HG03442 (cell line): ENCODE results near the gene ERBB4.
"Not testable (repeated sequence)": the region's sequence is repeated elsewhere in the genome, so short reads cannot be mapped to it uniquely, and the experiment has no call there.

Experiments used
- ATAC-seq: cut with Tn5 transposase; IDR thresholded peaks from one replicate; pipeline ENCODE4 v1.9.1; 2021; ENCODE audit warnings: mild to moderate bottlenecking, moderate library complexity; ENCODE audit not compliant: unreplicated experiment

Gene ERBB4

GRCh38 chr2:212228743-212229171 lies 309.8 kb downstream of the ERBB4 start:
- no peak for ATAC-seq

DNA sequence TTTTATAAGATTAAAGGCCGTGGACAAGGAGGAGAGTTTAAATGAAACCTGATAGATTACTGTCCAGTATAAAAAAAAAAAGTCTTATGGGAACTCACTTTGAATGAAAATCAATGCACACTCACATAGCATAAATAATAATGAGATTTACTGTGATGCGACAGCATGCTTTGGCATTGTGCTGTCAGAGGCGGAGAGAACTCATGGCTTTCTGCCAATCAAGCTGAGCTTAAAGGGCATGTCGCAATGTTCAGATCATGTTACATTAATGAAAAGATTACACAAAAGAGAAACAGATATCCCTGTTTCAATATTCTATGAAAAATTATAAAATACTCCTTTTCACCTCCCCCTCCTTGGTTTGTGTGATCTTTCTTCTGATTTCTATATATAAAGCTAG lies 310.8 kb downstream of the ERBB4 start:
- no peak for ATAC-seq

GRCh38 chr2:212226114-212226513 lies 312.5 kb downstream of the ERBB4 start:
- no peak for ATAC-seq

- no peak for ATAC-seq
Measured at GRCh38 chr2:212223696-212224095, 314.9 kb downstream of the ERBB4 start.

GRCh38 chr2:212213191-212213590 lies 325.4 kb downstream of the ERBB4 start:
- ATAC-seq, result peak; percentile 61

DNA sequence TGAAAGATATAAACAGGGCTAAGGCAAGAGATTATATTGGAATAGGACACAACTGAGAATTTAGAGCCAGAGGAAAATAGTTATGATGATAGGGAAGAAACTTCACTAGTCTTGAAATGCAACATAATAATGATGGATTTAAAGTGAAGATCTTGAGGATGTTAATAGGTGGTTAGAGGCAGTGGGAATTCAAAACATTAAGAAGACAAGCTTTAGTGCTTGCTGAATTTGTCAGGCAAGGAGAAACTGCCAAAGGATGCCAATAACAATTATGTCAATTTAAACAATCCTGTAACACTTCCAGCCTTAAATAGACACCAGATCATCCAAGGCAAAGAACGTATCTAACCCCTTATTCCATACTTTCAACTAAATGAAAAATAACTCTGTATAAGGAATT lies 330.1 kb downstream of the ERBB4 start:
- ATAC-seq, result no peak

DNA sequence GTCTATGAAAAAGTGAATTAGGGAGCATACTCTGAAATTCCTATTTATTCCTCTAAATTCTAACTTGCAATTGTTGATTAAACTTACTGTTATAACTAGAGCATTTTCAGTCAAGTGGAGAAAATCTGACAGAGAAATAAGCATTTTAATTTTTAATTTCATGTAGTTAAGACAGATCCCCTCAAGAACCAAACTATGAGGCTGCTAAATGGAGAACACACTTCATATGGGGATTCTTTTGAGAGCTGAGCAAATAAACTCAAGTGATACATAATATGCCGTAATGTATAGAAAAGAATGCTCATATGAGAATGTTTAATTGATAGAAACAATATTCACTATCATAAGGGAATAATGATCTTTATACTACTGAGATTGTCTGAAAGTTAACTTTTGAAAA lies 340.8 kb downstream of the ERBB4 start:
- ATAC-seq, result no peak

- ATAC-seq, result no peak
Measured at GRCh38 chr2:212195626-212196025, 343.0 kb downstream of the ERBB4 start.

DNA sequence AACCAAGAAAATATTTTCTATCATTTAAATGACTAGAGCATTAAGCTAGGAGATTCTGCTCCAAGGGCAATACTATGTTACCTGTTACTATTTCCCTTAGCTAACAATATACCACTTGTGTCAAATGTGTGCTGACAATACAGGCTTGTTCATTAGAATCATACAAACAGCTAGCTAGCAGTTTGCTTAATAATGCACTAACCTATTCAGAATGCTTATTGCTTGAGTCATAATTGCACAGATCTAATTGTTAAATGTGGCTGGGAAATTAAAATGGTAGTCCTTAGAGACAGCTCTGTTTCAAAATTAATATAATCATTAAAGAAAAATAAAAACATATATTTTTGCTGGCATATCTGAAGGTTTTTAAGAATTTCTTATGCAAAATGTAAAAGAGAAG lies 344.2 kb downstream of the ERBB4 start:
- ATAC-seq, result no peak

- no peak for ATAC-seq
Measured at GRCh38 chr2:212193803-212194202, 344.8 kb downstream of the ERBB4 start.

DNA sequence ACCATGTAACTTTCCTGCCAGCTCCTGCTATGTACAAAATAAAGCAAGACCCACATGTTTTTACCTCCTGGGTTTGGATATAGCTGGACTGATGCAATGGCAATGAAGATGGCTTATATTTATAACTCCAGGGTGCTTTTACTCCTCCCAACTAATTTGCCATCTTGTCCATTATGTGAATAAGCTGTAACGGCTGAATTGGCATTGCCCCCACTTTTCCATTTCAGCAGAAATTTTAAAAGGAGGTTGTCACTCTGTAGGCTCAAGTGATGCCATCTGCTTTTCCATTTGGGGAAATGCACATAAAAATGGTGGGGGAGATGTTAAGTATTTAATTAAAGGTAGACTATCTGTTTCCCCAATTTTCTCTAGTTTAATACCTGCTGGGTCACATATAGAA lies 345.5 kb downstream of the ERBB4 start:
- ATAC-seq, result no peak

DNA sequence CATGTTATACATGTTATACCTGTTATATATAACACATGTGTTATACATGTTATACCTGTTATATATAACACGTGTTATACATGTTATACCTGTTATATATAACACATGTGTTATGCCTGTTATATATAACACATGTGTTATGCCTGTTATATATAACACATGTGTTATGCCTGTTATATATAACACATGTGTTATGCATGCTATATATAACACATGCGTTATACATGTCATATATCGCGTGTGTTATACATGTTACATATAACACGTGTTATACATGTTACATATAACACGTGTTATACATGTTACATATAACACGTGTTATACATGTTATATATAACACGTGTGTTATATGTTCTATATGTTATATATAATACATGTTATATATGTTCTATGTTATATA lies 347.2 kb downstream of the ERBB4 start:
- ATAC-seq, result not testable (repeated sequence)

DNA sequence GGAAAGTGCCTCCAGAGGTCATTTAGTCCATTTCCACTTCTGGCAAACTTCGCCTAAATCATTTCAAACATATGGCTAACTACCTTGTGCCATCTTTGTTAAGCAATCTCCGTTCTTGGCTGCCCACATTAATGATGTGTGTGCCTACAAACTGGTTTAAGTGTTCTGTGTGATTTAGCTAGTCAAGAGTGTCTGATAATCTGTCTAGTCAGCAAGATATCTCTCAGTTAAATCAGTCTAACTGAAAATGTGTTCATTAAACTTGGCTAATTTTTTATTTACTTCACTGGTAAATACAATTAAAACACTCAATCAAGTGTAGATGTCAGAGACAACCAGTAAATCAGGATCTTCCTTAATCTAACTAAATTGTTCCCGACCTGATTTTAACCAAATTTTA lies 352.4 kb downstream of the ERBB4 start:
- ATAC-seq, result no peak

GRCh38 chr2:212181646-212182045 lies 357.0 kb downstream of the ERBB4 start:
- ATAC-seq, result no peak

DNA sequence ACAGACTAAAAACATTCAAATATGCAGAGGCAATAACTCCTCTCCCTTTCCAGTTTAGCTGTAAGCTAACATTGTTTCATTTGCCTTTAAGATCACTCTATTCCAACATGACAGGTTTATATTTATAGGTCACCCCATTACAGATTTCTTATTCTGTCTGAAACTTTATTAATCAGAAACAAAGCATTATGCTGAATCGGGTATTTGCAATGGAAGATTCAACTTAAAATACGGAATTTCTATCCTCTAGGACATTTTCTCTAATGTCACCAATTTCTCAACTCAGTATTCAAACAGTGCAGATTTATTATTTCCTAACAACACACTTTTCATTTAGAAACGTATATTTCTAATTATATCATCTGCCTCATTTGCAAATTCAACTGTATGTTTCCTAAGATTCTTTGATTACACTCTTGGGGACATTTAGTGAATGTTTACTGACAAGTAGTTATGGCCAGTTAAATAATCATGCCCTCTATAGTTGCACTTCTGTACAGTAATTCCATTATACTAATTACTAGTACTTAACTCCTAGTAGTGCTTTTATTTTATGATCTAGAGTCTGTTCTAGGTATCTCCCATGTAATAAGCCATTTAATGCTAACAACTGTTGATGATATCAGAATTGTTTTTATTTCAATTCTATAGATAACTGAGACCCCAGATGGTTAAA lies 358.1 kb downstream of the ERBB4 start:
- ATAC-seq, result no peak

DNA sequence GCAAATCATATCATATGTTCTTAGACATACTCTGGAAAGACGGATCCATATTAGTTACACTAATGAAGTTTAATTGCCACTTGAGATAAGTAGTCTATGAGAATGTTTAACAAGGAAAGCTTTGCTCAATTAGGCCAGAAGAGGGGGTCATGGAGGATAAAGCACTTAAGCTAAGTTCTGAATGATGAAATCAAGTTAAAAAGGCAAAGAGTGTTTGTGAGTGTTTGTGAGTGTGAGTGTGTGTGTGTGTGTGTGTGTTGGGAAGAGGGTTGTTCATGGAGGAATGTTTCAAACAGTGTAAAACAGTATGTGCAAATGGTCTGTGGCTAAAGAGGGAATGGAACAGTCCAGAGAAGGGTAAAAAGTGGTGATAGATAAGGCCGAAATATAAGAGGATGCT lies 360.9 kb downstream of the ERBB4 start:
- ATAC-seq, result no peak

DNA sequence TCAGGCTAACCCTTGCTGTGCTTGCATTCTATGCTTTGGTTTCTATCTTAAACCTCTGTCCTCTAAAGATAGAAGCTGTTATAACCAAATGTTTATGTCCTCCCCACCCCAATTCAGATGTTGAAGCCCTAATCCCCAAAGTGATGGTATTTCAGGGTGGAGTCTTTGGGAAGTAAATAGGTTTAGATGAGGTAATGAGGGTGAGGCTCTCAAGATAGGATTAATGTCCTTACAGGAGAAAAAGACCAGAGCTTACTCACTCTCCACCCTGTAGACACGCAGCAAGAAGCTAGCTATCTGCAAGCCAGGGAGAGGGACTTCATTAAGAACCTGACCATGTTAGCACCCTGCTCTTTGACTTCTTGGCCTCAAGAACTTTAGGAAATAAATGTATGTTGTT lies 362.5 kb downstream of the ERBB4 start:
- ATAC-seq, result no peak

GRCh38 chr2:212173756-212174510 lies 364.7 kb downstream of the ERBB4 start:
- ATAC-seq, result no peak

DNA sequence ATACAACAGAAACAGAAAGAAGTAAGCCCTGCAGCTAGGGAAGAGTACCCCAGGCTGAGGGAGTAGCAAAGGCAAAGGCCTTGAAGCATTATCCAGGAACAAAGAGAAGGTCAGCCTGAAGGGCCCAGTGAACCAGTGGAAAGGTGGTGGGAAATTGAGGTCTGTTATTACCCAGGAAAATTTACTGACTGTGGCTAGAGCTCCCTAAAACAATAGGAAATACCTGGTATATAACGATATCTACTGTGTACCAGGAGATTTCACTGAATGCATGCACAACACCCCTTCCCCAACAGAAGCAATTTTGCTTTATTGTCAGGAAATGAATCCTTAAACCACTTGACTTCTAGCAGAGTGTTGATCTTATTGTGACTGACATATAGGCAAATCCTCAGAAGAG lies 365.3 kb downstream of the ERBB4 start:
- ATAC-seq, result no peak

DNA sequence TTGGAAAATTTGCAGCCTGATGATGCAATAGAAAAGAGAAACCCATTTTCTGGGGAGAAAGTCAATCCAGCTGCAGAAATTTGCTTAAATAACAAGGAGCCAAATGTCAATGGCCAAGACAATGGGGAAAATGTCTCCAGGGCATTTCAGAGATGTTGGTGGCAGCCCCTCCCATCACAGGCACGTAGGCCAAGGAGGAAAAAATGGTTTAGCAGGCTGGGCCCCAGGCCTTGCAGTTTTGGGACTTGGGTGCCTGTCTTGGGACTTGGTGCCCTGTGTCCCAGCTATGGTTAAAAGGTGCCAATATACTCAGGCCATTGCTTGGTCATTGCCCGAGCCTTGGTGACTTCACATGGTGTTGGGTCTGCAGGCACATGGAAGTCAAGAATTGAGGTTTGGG lies 368.2 kb downstream of the ERBB4 start:
- ATAC-seq, result no peak

GRCh38 chr2:212158081-212158480 lies 380.5 kb downstream of the ERBB4 start:
- no peak for ATAC-seq

DNA sequence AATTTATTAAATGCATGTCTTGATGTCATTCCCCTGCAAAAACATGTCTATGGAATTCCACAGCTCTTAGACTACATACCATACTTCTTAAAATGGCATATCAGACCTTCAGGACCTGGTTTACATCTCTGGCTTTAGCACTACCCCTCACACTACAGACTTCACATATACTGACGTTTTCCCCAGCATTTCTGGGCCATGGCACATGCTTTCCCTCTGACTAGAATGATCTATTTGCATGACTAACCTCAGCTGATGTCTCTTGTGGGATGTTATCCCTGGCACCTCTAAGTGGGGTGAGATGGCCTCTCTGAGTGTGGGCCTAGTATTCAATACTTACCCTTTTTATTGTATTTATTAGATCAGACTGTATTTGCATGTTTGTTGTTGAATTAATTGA lies 381.6 kb downstream of the ERBB4 start:
- ATAC-seq, result no peak

DNA sequence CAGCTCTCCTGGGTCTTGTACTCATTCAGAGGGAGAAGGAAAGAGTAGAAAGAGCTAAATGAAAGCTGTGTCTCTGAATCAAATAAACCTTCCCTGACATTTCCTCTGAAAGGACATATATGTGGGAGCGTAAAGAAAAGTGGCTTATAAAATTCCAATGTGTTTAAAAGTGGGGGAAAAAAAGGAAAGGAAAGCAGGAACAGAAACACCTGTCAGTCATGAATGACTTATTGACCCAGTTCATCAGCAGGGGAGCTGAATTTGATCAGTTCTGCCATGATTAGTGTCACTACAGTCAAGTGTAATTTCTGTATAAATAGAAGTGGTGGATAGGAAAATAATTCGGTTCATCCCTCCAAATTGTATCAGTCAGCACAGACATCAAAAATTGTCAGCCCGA lies 382.5 kb downstream of the ERBB4 start:
- ATAC-seq, result no peak
